Hepatic stellate cell (primary cell): ENCODE results near the gene XRN2.

ENCODE experiments used
- DNase-seq: peaks from one replicate; pipeline ENCODE4 v3.0.0; 2011; ENCODE audit warnings: low spot score

XRN2 gene

DNA sequence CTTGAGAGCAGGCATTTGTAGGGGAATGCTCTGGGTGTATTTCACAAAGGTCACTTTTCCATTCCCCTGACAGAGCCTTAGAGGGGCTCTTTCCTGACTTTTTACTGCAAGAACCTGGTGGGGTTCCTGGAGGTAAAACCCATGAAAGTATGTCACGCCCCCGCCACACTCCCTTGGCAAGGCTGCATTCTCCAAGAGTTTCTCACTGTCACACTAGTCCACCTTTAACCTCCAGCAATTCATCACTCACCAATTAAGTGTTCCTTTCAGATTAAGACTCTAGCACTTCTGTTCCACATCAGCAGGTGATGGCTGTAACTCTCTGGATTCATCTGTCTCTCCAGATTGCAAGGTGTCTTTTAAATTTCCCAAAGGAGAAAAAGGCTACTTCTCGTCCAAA, 126.9 kb downstream of the XRN2 start:
- no peak for DNase-seq

GRCh38 chr20:21432911-21433310, 129.8 kb downstream of the XRN2 start:
- DNase-seq: no peak

DNA sequence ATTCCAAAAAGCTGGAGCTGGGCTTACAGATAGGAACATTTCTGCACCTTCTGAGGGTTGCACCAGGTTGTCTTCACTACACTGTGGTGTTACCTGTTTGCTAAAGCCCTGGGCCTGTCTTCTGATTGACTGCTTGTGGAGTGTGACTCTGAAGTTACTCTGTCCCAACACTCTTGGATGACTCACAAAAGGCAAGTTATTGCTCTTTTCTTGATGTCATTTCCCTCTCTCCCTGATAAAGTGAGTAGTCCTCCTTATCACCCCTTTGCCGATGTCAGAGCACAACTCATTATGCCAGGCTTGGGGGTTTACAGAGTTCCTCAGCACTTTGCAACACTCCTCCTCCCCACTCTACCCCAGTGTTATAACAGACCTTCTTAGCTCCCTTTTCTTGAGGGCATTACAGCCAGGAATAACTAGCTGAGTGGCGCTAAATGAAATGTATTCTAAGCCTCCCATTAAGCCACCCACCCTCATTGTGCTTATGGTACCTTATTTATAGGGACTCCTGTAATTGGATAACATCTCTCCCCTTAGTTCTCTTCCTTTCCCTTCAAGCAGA, 130.3 kb downstream of the XRN2 start:
- DNase-seq: no peak

DNA sequence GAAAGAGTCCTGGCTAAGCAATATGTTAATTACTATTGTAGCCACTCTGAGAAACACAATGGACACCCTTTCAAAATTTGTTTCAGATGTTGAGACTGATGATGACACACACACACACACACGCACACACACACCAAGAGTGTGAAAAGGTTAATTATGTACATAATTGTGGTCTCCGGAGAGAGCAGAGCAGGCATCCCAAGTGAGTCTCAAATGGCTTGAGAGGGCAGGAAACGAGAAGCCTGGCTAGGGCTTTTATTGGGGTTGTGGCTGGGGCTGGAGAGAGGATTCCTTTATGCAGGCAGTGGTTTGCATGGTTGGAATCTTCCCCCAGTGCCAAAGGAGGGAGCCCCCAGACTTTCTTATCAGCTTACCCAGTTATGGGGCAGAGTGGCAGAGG, 132.4 kb downstream of the XRN2 start:
- DNase-seq: no peak

- DNase-seq: peak; percentile 70
These were observed 133.1 kb downstream of the XRN2 start for GRCh38 chr20:21436205-21436604.

DNA sequence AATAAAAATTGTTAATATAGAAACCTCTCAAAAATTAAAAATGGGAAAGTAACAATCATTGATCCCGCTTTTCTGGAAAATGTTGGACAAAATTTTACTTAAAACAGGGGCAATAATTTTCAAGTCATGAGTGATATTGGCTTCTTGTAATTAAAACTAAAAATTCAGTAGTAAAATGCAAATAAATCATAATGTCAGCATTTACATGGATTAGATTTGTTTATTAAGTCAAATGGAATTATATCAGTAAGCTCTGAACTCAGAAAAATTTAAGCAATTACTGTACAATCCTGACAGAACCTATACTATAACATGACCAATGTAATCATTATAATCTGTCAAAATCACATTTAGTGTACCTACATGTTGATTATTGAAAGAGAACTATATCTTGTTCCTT, 134.1 kb downstream of the XRN2 start:
- no peak for DNase-seq

DNA sequence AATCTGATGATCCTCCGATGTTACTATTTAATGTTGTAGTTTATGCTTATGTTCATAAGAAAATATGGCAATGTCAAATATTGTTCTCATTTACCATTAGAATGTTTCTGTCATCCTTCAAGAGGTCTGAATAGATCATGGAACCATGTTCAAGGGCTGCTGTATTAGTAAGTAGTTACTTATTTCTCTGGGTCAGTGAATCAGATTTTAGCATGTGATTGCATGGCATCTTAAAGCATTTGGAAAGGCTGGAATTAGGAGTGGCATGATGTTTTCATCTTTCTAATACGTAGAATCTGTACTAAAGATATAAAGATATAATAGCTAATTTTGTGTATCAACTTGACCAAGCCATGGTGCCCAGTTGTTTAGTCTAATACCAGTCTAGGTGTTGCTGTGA, 134.7 kb downstream of the XRN2 start:
- no peak for DNase-seq
